Osteoblast (primary cell): ENCODE measurements around the gene WNT7A. TPM values are rescaled to one million over a fixed set of nuclear protein-coding genes. Genes with fewer than 3 reads are reported as not detected.

ENCODE experiments used
- DNase-seq: peaks from one replicate; pipeline ENCODE4 v3.0.0; 2011; ENCODE audit warnings: low spot score, mixed read lengths; ENCODE audit not compliant: insufficient read length; ENCODE audit errors: missing footprints
- H2AFZ ChIP-seq: 2 replicates; pipeline ENCODE4 v1.6.0; 2011; ENCODE audit warnings: mild to moderate bottlenecking, low read length
- H3K27ac ChIP-seq: 2 replicates; pipeline ENCODE4 v1.5.1; 2011; ENCODE audit warnings: mild to moderate bottlenecking, low read depth, low read length, moderate library complexity
- H3K27me3 ChIP-seq: 2 replicates; pipeline ENCODE4 v1.6.0; 2012; ENCODE audit warnings: mild to moderate bottlenecking, control low read depth, inconsistent platforms, low read length, moderate library complexity; ENCODE audit not compliant: insufficient read depth
- H3K36me3 ChIP-seq: 2 replicates; pipeline ENCODE4 v1.5.1; 2011; ENCODE audit warnings: mild to moderate bottlenecking, low read length, control low read depth, moderate library complexity; ENCODE audit not compliant: insufficient read depth
- H3K4me1 ChIP-seq: 2 replicates; pipeline ENCODE4 v1.5.1; 2011; ENCODE audit warnings: mild to moderate bottlenecking, low read length, control low read depth, moderate library complexity; ENCODE audit not compliant: insufficient read depth
- H3K4me2 ChIP-seq: 2 replicates; pipeline ENCODE4 v1.6.0; 2011; ENCODE audit warnings: mild to moderate bottlenecking, low read length; ENCODE audit not compliant: insufficient read depth
- H3K4me3 ChIP-seq: fragments of 200-600 bp; sonication (generic); 3 replicates; pipeline ENCODE4 v1.5.1; 2012; ENCODE audit warnings: mild to moderate bottlenecking, low read length, inconsistent platforms; ENCODE audit not compliant: insufficient read depth
- H3K79me2 ChIP-seq: 2 replicates; pipeline ENCODE4 v1.6.0; 2012; ENCODE audit warnings: mild to moderate bottlenecking, low read length, control low read depth, inconsistent platforms; ENCODE audit not compliant: insufficient read depth
- H3K9me3 ChIP-seq: 2 replicates; pipeline ENCODE4 v1.5.1; 2011; ENCODE audit warnings: low read depth, low read length, control low read depth
- H4K20me1 ChIP-seq: 2 replicates; pipeline ENCODE4 v1.6.0; 2012; ENCODE audit warnings: mild to moderate bottlenecking, low read length, control low read depth; ENCODE audit not compliant: insufficient read depth
- CTCF ChIP-seq: IDR thresholded peaks from 2 replicates; pipeline ENCODE4 v1.5.1; 2011; ENCODE audit warnings: mild to moderate bottlenecking, low read depth, low read length, moderate library complexity; ENCODE audit errors: extremely low read depth
- total RNA-seq: library from RNA; depleted of rRNA; stranded (reverse); fragments of >200 nt; gene quantifications from 2 replicates; pipeline ENCODE4 v1.2.3, GENCODE V29; 2012

WNT7A gene
- total RNA-seq, 1 donor: not detected

- no peaks in the 10 kb centered on the region for H3K4me1 ChIP-seq
- no peak for DNase-seq
- H3K4me2 ChIP-seq: no peak overlapping the region
- no peaks in the 10 kb centered on the region for H3K36me3 ChIP-seq
- peaks cover 47% of the 10 kb centered on the region for H3K27me3 ChIP-seq
- H3K79me2 ChIP-seq: no peaks in the 10 kb centered on the region
- H3K4me3 ChIP-seq: no peak overlapping the region
- no peak overlapping the region for H3K27ac ChIP-seq
- H3K9me3 ChIP-seq: no peaks in the 10 kb centered on the region
- H4K20me1 ChIP-seq: no peaks in the 10 kb centered on the region
- no peak overlapping the region for H2AFZ ChIP-seq
- TF ChIP-seq CTCF: no peak
These were observed 547 bp downstream of the WNT7A start for GRCh38 chr3:13879102-13879945.

- no peak overlapping the region for H3K4me2 ChIP-seq
- TF ChIP-seq CTCF: no peak
- no peaks in the 10 kb centered on the region for H4K20me1 ChIP-seq
These were observed 1.4 kb downstream of the WNT7A start for GRCh38 chr3:13878281-13879101.

GRCh38 chr3:13877911-13878280 lies 2.0 kb downstream of the WNT7A start:
- Histone ChIP-seq H2AFZ (no peak overlapping the region), H3K27ac (no peak overlapping the region), H3K79me2 (no peaks in the 10 kb centered on the region), H3K4me3 (no peak overlapping the region), H3K36me3 (no peaks in the 10 kb centered on the region), H3K27me3 (peaks cover 47% of the 10 kb centered on the region), H3K4me2 (no peak overlapping the region), H3K9me3 (no peaks in the 10 kb centered on the region), H3K4me1 (no peaks in the 10 kb centered on the region), H4K20me1 (no peaks in the 10 kb centered on the region)
- DNase-seq: no peak
- TF ChIP-seq CTCF: no peak

More at GRCh38 chr3:13878281-13879101, 1.4 kb downstream of the WNT7A start:
- H3K9me3 ChIP-seq: no peaks in the 10 kb centered on the region
- H3K36me3 ChIP-seq: no peaks in the 10 kb centered on the region
- H2AFZ ChIP-seq: no peak overlapping the region
- no peak overlapping the region for H3K27ac ChIP-seq
- DNase-seq: no peak
- H3K79me2 ChIP-seq: no peaks in the 10 kb centered on the region
- no peaks in the 10 kb centered on the region for H3K4me1 ChIP-seq
- H3K27me3 ChIP-seq: peaks cover 47% of the 10 kb centered on the region
- no peak overlapping the region for H3K4me3 ChIP-seq
